Natural killer cell (primary cell): ENCODE results near the gene CRAMP1. TPM values are rescaled to one million over a fixed set of nuclear protein-coding genes. Genes with fewer than 3 reads are reported as not detected.
A peak's percentile ranks its signal among the peaks of the same experiment; 100 is the strongest.

Source experiments
- ATAC-seq, 3 donors: fragments of 150-1000 bp in 2 of 3; fragments of 200-7000 bp in 1 of 3; cut with Tn5 transposase; 1 replicate in 1 of 3; 2 replicates in 2 of 3; pipeline ENCODE4 v1.10.0; 2021; ENCODE audit warnings: mild to moderate bottlenecking in 2 of 3, moderate library complexity in 2 of 3
- DNase-seq, 2 donors: peaks; one replicate each; pipeline versions ENCODE4 v3.0.0 to v3.0.0-alpha.2; 2013 to 2021; ENCODE audit warnings: mixed read lengths in 1 of 2
- H3K27ac ChIP-seq: one replicate; pipeline ENCODE4 v1.5.1; 2013; ENCODE audit warnings: mild to moderate bottlenecking, low read length
- H3K27me3 ChIP-seq: one replicate; pipeline ENCODE4 v1.6.1; 2013; ENCODE audit warnings: low read length; ENCODE audit not compliant: control insufficient read depth, insufficient read depth
- H3K36me3 ChIP-seq: one replicate; pipeline ENCODE4 v1.6.1; 2013; ENCODE audit warnings: low read length; ENCODE audit not compliant: control insufficient read depth, insufficient read depth
- H3K4me1 ChIP-seq: one replicate; pipeline ENCODE4 v1.6.1; 2013; ENCODE audit warnings: low read length; ENCODE audit not compliant: control insufficient read depth, insufficient read depth
- H3K4me3 ChIP-seq: one replicate; pipeline ENCODE4 v1.5.1; 2013; ENCODE audit warnings: low read length
- H3K9me3 ChIP-seq: one replicate; pipeline ENCODE4 v1.6.1; 2013; ENCODE audit warnings: low read length; ENCODE audit not compliant: control insufficient read depth, insufficient read depth
- H3K27ac Mint-ChIP-seq, 2 donors: one replicate each; pipeline ENCODE4 v1.8.0; 2022; ENCODE audit warnings: mild to moderate bottlenecking in 2 of 2, mixed read lengths in 2 of 2, moderate library complexity in 1 of 2
- H3K27me3 Mint-ChIP-seq, 2 donors: one replicate each; pipeline ENCODE4 v1.8.0; 2022; ENCODE audit warnings: low read depth in 2 of 2, mixed read lengths in 2 of 2
- H3K36me3 Mint-ChIP-seq: one replicate; pipeline ENCODE4 v1.8.0; 2022; ENCODE audit warnings: mixed read lengths
- H3K4me1 Mint-ChIP-seq, 2 donors: one replicate each; pipeline ENCODE4 v1.8.0; 2022; ENCODE audit warnings: mixed read lengths in 2 of 2
- H3K4me3 Mint-ChIP-seq: one replicate; pipeline ENCODE4 v1.8.0; 2022; ENCODE audit warnings: mild to moderate bottlenecking, moderate library complexity, mixed read lengths
- H3K9me3 Mint-ChIP-seq, 2 donors: one replicate each; pipeline ENCODE4 v1.8.0; 2022; ENCODE audit warnings: mixed read lengths in 2 of 2
- CTCF ChIP-seq: fragments of 200-600 bp; IDR thresholded peaks from one replicate; pipeline ENCODE4 v1.8.0; 2022; ENCODE audit warnings: antibody characterized with exemption
- WGBS: methylation state at CpG from one replicate; pipeline ENCODE4 v1.1.7; 2013; ENCODE audit warnings: missing lambda C conversion rate; ENCODE audit not compliant: insufficient coverage; 5-methylcytosine and 5-hydroxymethylcytosine counted together
- intact Hi-C: fragments of 100-400 bp; cut with micrococcal nuclease; formaldehyde crosslinking; loops from one replicate; pipeline ENCODE4 v1.14.2; 2022
- total RNA-seq, 4 donors: library from RNA; stranded (reverse); fragments of 120-200 nt in 1 of 4; gene quantifications; one replicate each; pipeline versions ENCODE4 v1.2.3 to v1.2.4, GENCODE V29; 2013 to 2022

Gene CRAMP1
- total RNA-seq, 3 donors from 2014 or later (not counting 1 experiment from before 2014, with no cell fraction given) = 47.8 to 49.8 (median 49.6) TPM

DNA sequence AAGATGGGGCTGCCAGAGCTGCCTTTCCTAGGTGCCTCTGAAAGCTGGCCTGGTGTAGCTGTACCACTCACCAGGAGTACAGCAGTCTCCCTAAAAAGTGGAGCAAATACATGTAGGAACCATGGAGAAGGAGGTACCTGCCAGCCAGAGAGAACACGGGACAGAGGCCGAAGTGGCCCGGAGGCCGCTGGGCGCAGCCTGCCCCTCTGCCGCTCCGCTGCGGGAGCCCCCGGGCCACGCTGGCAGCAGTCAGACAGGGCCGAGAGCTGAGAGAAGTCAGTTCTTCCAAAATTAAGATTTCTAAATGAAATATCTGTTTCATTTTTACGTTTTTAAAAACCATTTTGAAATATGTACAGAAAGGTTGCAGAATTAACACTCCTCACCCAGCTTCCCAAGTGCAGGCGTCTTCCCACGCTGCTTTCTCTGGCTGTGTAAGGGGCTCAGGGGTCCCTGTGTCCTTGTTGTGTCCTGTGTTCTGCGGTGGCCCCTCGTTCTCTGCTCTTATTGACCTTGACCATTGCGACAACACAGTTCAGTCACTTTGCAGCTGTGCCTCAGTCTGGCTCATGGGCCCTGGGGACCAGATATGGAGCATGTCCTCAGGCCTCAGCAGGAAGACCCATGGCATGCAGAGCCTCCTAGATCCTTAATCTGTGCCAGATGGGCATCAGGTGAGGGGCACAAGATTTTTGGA lies 98.8 kb downstream of the CRAMP1 start:
- peak overlapping the region; percentile 28 for H3K4me3 Mint-ChIP-seq
- ATAC-seq = no peak
- no peak overlapping the region for H3K27ac Mint-ChIP-seq
- peaks cover 55% of the 10 kb centered on the region for H3K4me1 ChIP-seq
- no peaks in the 10 kb centered on the region for H3K27me3 Mint-ChIP-seq
- H3K36me3 ChIP-seq = no peaks in the 10 kb centered on the region
- peaks cover 43 to 47% of the 10 kb centered on the region in 2 donors for H3K4me1 Mint-ChIP-seq
- H3K9me3 ChIP-seq = no peaks in the 10 kb centered on the region
- H3K36me3 Mint-ChIP-seq = no peaks in the 10 kb centered on the region
- TF ChIP-seq CTCF = no peak
- intact Hi-C loops = no loop called here
- no peak overlapping the region for H3K27ac ChIP-seq
- H3K27me3 ChIP-seq = no peaks in the 10 kb centered on the region
- no peaks in the 10 kb centered on the region for H3K9me3 Mint-ChIP-seq
- H3K4me3 ChIP-seq = no peak overlapping the region
- 92% methylated on average over 17 of the region's 17 CpGs for WGBS
- no peak for DNase-seq

DNA sequence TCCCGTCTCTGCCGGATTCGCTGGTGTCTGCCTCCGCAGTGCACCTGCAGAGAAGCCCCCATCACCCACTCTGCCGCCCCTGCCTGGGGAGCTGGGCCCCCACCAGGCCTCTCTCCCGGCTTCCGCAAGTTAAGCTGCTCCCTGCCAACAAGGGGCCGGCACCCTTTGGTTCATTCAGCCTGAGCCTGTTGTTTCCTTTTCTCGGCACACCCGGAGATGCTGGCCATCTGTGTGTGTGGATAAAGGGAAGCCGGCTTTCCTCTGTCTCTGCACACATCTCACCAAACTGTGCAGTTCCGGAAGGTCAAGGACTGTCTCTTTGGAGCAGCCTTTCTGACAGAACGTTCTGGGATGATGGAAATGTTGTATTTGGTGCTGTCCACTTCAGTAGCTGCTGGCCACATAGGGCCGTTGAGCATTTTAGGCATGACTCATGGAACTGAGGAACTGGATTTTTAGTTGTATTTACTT lies 100.7 kb downstream of the CRAMP1 start:
- Mint-ChIP-seq H3K4me3 (no peak overlapping the region), H3K27ac (peak overlapping the region; percentile 35 to 41), H3K4me1 (peaks cover 34 to 39% of the 10 kb centered on the region in 2 donors), H3K27me3 (no peaks in the 10 kb centered on the region), H3K36me3 (no peaks in the 10 kb centered on the region), H3K9me3 (no peaks in the 10 kb centered on the region)
- Histone ChIP-seq H3K9me3 (no peaks in the 10 kb centered on the region), H3K27ac (peak overlapping the region; percentile 90), H3K27me3 (no peaks in the 10 kb centered on the region), H3K36me3 (no peaks in the 10 kb centered on the region), H3K4me1 (peaks cover 44% of the 10 kb centered on the region), H3K4me3 (no peak overlapping the region)
- intact Hi-C loops = no loop called here
- ATAC-seq (no peak), DNase-seq (no peak)
- no peak for TF ChIP-seq CTCF
- 65% methylated on average over 14 of the region's 14 CpGs for WGBS

- Histone ChIP-seq H3K4me1 (peaks cover 39% of the 10 kb centered on the region), H3K9me3 (no peaks in the 10 kb centered on the region), H3K27ac (peak overlapping the region; percentile 90), H3K27me3 (no peaks in the 10 kb centered on the region), H3K4me3 (no peak overlapping the region), H3K36me3 (no peaks in the 10 kb centered on the region)
- TF ChIP-seq CTCF = no peak
- intact Hi-C loops = no loop called here
- peaks cover 29 to 34% of the 10 kb centered on the region in 2 donors for H3K4me1 Mint-ChIP-seq
- peak overlapping the region in 1 of 2 donors; percentile 41 for H3K27ac Mint-ChIP-seq
- no peak for ATAC-seq
- H3K9me3 Mint-ChIP-seq = no peaks in the 10 kb centered on the region
- DNase-seq = no peak
- no peaks in the 10 kb centered on the region for H3K36me3 Mint-ChIP-seq
- H3K4me3 Mint-ChIP-seq = no peak overlapping the region
- 76% methylated on average over 7 of the region's 7 CpGs for WGBS
- no peaks in the 10 kb centered on the region for H3K27me3 Mint-ChIP-seq
These were observed 101.2 kb downstream of the CRAMP1 start for GRCh38 chr16:1713331-1713730.

DNA sequence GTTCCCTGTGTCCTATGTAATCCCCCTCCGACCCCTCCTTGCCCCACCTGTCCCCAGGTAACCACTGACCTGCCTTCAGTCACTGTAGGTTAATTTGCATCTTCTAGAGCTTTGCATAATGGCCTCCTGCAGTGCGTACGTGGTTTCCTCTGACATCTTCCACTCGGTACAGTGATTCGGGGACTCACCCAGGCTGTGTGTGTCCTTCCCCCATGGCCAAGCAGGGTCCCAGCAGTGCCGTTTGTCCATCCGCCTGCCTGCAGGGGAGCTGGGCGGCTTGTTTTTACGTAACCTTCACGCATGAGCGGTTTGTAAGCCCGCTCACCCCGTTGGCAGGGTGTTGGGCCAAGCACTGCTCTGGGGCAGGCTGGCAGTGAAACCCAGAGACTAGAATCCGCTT lies 101.8 kb downstream of the CRAMP1 start:
- no peak for DNase-seq
- Mint-ChIP-seq H3K27ac (no peak overlapping the region), H3K4me1 (peaks cover 24 to 31% of the 10 kb centered on the region in 2 donors), H3K9me3 (no peaks in the 10 kb centered on the region), H3K36me3 (no peaks in the 10 kb centered on the region), H3K27me3 (no peaks in the 10 kb centered on the region), H3K4me3 (no peak overlapping the region)
- Histone ChIP-seq H3K4me1 (peaks cover 38% of the 10 kb centered on the region), H3K27me3 (no peaks in the 10 kb centered on the region), H3K36me3 (no peaks in the 10 kb centered on the region), H3K9me3 (no peaks in the 10 kb centered on the region), H3K4me3 (no peak overlapping the region), H3K27ac (peak overlapping the region; percentile 90)
- TF ChIP-seq CTCF = no peak
- intact Hi-C loops = no loop called here
- peak in 1 of 3 donors; percentile 52 for ATAC-seq
- WGBS = 66% methylated on average over 14 of the region's 14 CpGs
